IMR-90 (cell line): Measurements from ENCODE around the gene MAP4.

ENCODE experiments used
- CEBPB ChIP-seq: IDR thresholded peaks from 2 replicates; pipeline ENCODE4 v1.6.1; 2012; ENCODE audit warnings: low read depth, low read length, improper control_type of control experiment
- POLR2A ChIP-seq: IDR thresholded peaks from 2 replicates; pipeline ENCODE4 v1.6.1; 2012; ENCODE audit warnings: mild to moderate bottlenecking, low read depth, low read length
- RFX5 ChIP-seq: IDR thresholded peaks from 2 replicates; pipeline ENCODE4 v1.8.0; 2012; ENCODE audit warnings: low read depth, mild to moderate bottlenecking, low read length, moderate library complexity
- TF ChIP-seq, protein P1 (sequence below): conservative IDR thresholded peaks from 2 replicates; pipeline ENCODE4 v1.5.1; 2012; ENCODE audit warnings: mild to moderate bottlenecking, low read depth, low read length, improper control_type of control experiment

DNA sequence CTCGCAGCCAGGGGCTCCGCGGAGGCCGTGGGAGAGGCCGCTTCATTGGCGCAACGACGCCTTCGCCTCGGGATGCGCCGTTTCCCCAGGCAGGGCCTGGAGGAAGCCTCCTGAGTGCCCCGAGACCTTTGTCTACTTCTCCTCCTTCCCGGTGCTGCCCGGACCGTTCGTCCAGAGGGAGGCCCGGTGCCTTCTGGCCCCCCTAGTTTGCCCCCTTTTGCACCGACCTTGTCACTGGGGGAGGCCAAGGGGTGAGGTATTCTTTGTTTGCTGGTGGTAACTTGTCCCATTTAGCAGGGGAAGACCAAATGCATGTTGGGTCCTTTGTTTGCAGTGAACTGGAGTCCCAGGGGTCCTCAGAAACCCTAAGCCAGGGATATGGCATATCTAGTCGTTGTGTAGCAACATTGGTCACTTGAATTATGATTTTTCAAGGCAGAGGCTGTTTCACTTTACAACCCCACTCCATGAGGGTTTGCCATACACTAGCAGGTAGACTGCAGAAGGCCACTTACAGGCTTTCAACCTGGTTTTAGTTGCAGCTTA is 212.7 kb downstream of the MAP4 start:
- TF ChIP-seq POLR2A (no peak; the same call in 1 of the 2 replicates), RFX5 (no peak), CEBPB (no peak)
- TF ChIP-seq, protein P1, sequence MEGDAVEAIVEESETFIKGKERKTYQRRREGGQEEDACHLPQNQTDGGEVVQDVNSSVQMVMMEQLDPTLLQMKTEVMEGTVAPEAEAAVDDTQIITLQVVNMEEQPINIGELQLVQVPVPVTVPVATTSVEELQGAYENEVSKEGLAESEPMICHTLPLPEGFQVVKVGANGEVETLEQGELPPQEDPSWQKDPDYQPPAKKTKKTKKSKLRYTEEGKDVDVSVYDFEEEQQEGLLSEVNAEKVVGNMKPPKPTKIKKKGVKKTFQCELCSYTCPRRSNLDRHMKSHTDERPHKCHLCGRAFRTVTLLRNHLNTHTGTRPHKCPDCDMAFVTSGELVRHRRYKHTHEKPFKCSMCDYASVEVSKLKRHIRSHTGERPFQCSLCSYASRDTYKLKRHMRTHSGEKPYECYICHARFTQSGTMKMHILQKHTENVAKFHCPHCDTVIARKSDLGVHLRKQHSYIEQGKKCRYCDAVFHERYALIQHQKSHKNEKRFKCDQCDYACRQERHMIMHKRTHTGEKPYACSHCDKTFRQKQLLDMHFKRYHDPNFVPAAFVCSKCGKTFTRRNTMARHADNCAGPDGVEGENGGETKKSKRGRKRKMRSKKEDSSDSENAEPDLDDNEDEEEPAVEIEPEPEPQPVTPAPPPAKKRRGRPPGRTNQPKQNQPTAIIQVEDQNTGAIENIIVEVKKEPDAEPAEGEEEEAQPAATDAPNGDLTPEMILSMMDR: no peak
